ENCODE results near the gene ADGRL3.

Gene ADGRL3

DNA sequence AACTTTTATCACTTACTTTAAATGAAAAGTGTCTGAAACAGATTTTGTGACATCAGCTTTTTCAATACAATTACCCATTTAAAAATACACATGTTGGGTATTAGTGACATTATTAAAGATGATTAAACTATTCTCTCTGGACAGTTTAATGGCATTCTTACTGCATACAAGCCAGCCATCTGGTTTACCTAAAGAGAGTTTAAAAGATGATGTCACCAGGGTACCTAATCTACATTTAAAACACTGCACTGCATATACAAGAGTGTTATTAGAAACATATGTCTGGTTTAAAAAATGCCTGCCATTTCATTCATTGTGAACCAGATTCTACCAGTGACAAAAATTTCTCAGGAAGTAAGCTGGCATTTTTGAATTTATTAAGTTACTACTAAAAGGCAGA lies 919.1 kb downstream of the ADGRL3 start:
- no peak for DNase-seq (ENCODE audit: low read depth)

DNA sequence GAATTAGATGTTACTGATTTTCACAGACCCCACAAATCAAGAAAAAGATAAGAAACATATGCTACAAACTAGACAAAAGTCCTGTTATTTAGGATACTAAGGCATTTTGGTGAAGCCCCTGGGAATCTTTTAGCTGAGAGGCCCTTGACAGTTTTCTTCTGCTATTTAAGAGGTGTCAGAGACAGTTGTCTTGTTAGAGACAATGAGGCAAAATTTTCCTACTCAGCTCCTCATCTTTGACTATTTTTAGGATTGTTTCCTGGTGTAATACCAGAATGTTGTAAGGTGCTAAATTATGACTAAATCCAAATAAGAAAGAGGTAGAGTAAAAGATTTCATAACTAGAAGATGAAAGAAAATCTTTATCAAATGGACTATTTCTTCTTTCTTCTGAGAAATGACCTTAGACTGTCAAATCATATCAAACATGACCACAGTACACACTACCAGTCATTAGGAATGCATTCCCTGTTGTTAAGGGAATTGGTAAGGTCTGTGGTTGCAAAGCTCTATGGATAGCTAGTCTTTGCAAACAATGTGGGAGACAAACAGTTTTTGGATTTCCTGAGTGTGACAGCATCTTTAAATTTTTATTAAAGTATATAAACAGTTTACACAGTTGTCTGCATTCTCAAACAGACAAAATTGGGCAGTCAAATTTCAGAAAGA lies 926.1 kb downstream of the ADGRL3 start:
- DNase-seq (ENCODE audit: low read depth) = no peak

Data from stimulated activated CD8-positive, alpha-beta memory T cell treated with anti-CD3 and anti-CD28 coated beads, Interleukin-15, amount 100 ng/mL, for 24 hours (primary cell).